22Rv1 (cell line): Measurements from ENCODE around the gene NR2F1-AS1.

Experiments
- ZFX ChIP-seq: fragments of 450-650 bp; IDR thresholded peaks from 2 replicates; pipeline ENCODE4 v1.6.1; 2017; ENCODE audit warnings: antibody characterized with exemption, borderline replicate concordance
- TF ChIP-seq, protein P1 (sequence below): fragments of 450-650 bp; IDR thresholded peaks from 2 replicates; pipeline ENCODE4 v1.5.1; 2017; ENCODE audit warnings: mild to moderate bottlenecking

DNA sequence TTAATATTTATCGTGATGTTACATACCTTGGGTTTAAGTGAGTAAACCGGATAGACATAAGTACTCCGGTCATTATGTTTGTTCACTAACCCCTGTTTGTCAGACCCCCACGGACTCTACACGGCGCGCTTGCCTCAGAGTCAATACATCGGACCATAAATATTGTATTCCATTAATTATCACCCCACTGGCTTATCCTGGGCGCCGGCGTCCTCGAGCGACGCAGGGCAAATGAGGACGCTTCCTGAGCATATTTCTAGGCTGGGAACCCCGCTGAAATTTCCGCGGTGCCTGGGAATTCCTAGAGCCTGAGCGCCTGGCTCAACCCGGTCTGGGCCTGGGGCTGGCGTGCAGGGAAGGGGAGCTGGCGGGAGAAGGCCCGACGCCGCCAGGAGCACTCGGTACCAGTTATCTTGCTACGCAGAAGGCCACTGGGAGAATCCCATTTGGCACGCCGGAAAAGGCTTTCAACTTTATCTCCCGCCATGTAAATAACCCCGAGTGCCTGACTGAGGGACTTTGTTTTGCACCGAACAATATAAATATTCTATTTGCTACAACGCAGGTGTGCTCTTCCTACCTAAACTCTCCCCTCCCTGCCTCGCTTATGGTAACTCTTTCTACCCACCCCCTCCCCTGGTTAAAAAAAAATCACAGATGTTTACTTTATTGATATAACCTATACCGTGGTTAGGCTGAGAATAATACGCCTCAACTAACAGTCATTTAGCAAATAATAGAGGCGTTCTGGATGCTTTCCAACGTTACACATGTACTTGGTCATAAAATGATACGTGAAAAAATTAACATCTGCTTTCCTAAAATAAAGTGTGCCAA, 21.4 kb upstream of the NR2F1-AS1 start:
- TF ChIP-seq, protein P1, sequence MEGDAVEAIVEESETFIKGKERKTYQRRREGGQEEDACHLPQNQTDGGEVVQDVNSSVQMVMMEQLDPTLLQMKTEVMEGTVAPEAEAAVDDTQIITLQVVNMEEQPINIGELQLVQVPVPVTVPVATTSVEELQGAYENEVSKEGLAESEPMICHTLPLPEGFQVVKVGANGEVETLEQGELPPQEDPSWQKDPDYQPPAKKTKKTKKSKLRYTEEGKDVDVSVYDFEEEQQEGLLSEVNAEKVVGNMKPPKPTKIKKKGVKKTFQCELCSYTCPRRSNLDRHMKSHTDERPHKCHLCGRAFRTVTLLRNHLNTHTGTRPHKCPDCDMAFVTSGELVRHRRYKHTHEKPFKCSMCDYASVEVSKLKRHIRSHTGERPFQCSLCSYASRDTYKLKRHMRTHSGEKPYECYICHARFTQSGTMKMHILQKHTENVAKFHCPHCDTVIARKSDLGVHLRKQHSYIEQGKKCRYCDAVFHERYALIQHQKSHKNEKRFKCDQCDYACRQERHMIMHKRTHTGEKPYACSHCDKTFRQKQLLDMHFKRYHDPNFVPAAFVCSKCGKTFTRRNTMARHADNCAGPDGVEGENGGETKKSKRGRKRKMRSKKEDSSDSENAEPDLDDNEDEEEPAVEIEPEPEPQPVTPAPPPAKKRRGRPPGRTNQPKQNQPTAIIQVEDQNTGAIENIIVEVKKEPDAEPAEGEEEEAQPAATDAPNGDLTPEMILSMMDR, result no peak
- no peak for TF ChIP-seq ZFX
